SW 1271 (cell line): ENCODE measurements around the gene CTSD.

Source experiments
- DNase-seq, 2 experiments: peaks; one replicate each; lab custom pipeline; 2025; lab: John Stamatoyannopoulos, UW

CTSD gene

DNA sequence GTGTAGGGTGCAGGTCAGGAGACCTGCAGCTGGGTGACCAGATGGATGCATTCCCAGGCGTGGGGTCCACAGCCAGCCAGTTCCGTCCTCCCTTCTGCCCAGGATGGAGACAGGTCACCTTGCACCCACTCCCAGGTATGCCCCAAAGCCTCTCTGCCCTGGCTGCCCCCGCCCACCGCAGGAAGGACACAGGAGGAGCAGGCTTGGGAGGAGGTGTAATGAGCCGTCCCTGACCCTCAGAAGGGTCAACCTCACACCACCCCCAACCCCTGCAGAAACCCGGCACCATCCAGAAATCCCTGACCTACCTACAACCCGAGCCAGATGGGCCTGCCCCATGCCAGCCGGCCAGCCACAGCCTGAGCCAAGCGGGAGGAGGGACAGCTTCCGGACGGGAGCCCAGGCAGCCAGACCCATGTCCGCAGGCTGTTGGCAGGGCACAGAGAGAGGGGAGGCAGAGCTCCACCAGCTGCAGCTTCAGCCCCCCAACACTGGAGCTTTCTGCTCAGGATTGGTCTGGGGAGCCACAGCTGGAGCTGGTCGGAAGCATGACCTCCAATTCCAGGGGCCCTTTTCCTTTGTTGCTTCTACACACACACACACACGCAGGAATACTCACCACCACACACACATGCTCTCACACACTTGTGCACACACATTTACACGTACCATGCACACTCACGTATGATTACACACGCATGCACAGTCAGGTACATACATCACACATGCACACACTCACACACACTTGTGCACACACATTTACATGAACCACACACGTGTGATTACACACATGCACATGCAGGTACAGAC, 18.6 kb downstream of the CTSD start:
- DNase-seq, result no peak

DNA sequence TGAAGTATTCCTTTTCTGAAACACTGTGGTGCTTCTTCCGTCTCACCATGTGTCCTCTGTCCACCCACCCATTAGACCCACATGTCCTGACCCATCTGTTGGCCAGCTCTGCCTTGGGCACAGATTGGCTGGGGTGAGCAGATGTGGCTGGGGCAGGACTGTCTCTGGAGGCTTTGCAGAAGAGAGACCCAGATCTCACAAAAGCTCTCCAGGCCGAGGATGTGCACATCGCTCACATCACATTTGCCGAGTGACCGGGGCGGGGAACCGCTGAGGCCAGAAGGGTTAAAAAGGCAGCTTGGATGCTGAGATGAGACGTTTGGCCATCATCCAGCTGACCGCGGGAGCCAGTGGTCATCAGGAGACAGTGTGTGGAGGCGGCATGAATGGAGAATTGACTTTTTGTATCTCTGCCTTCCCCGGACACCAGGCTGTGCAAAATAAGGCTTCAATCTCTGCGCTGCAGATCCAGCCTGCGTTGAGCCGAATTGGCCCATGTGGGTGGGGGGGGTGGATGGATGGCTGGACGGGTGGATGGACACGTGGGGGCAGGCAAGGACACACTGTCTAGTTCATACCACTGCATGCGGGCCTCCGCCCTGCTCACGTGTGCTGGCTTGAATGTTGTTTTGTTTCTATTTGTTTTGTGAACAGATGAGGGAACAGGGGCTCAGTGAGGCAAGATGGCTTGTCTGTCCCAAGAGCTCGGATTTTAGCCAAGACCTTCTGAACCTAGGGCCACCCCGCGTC, 19.4 kb downstream of the CTSD start:
- DNase-seq, result no peak

DNA sequence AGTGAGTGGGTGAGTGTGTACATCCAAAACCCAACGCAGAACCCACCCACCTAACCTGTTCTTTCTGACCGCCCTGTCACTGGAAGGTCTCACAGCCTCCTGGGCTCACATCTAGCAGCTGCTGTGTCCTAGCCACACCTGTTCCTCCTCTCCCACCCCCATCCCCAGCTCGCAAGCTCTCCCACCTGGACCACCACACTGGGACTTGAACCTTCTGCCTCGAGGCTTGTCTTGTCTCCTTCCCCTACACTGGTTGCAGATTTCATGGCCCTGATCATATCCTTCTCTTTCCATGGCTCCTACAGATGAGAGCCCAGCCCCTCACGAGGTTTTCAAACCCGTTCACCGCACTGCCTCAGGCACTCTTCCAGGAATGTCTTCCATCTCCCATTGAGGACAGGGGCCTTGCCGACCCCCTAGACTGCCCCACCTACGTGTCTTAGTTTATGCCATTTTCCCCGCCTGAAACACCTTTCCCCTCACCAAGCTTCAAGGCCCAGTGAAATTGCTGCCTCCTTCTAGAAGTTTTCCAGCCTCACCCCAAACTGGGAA, 20.1 kb downstream of the CTSD start:
- DNase-seq, result no peak

DNA sequence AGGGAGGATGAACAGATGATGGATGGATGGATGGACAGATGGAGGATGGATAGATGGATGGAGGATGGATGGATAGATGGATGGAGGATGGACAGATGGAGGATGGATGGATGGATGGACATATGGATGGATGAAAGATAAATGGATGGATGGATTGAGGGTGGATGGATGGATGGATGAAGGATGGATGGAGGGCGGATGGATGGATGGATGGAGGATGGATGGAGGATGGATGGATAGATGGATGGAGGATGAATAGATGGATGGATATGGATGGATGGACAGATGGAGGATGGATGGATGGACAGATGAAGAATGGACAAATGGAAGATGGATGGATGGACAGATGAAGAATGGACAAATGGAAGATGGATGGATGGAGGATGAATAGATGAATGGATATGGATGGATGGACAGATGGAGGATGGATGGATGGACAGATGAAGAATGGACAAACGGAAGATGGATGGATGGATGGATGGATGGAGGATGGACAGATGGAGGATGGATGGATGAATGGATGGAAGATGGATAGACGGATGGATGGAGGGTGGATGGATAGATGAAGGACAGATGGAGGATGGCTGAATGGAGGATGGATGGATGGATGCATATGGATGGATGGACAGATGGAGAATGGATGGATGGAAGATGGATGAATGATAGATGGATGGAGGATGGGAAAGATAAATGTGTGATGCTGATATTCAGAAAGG, 20.7 kb downstream of the CTSD start:
- DNase-seq, result no peak

DNA sequence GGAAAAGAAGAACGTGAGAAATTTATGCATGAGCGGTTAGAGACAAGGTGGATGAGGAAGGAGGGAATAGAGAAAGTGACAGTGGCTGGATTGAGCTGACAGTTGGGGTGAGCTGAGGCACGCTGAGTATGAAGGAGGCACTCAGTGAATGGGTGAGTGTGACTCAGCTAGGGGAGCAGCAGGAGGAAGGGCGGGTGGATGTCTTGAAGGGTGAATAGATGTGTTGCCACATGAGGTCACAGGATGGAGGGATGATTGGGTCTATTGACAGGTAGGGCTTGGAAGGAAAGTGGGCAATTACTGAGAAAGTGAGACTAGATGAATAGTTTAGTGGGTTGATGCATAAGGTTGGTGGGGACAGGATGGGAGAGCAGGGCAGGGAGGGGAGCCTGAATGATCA, 21.4 kb downstream of the CTSD start:
- no peak for DNase-seq

DNA sequence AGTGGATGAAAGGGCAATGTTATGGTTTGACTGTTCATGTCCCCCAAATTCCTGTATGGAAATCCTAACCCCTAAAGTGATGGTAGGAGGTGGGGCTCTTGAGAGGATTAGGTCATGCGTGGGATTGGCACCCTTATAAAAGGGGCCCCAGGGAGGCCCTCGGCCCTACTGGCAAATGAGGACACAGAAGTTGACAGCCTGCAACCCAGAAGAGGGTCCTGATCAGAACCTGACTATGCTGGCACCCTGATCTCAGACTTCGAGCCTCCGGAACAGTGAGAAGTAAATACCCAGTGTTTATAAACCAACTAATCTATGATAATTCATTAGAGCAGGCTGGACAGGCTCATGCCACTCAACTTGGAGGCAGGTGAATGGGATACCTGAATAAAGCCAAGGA, 22.0 kb downstream of the CTSD start:
- no peak for DNase-seq

DNA sequence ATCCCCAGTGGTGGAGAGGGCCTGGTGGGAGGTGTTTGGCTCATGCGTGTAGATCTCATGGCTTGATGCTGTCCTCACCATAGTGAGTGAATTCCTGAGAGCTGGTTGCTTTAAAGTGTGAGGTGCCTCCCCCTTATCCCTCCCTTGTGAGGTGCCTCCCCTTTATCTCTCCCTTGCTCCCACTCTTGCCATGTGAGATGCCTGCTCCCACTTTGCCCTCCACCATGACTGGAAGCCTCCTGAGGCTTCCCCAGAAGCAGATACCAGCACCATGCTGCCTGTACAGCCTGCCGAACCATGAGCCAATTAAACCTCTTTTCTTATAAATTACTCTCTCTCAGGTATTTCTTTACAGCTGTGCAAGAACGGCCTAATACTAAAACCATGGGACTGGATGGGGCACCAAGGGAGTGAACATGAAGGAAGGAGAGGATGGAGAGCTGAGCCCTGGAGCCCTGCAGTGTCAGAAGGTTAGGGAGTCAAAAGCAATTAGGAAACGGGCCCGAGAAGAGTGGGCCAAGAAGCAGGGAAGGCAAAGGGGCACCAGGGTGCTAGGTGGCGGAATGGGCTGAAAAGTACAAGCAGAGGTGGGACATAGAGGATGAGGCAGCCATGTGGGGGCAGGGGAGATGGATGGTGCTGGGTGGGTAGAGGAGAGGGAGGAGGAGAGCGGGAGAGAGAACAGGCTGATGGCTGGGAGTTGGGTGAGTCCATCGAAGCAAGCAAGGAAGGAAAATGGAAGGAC, 22.8 kb downstream of the CTSD start:
- no peak for DNase-seq

DNA sequence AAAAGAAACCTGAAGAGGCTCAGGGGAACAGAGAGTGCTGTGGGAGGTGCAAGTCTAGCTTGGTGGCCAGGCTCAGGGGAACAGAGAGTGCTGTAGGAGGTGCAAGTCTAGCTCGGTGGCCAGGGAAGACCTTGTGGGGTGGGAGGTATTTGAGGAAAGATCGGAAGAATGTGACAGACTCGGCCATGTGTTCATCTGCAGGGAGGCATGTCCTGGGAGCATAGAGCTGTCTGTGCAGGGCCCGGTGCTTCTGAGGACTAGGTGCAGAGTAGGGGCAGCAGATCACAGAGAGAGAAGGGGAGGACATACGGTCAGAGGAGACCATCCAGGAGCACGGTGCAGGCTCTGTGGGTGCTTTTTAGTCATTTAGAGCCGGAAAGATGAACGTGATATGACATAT, 24.2 kb downstream of the CTSD start:
- DNase-seq, result no peak

DNA sequence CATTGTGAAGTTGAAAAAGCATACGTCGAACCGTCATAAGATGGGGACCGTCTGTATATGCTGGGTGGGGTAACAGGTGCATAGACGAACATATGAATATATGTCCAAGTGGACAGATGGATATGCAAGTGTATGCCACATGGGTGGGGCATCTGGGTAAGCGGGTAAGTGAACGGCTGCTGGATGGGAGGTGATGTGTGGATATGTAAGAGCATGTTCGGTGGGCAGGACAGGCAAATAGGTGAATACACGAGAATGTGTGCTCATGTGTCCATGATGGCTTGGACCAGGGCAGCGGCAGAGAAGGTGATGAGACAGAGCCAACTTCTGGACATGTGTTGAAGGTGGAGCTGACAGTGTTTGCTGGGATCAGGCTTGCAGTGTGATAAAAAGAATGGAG, 25.3 kb downstream of the CTSD start:
- no peak for DNase-seq

DNA sequence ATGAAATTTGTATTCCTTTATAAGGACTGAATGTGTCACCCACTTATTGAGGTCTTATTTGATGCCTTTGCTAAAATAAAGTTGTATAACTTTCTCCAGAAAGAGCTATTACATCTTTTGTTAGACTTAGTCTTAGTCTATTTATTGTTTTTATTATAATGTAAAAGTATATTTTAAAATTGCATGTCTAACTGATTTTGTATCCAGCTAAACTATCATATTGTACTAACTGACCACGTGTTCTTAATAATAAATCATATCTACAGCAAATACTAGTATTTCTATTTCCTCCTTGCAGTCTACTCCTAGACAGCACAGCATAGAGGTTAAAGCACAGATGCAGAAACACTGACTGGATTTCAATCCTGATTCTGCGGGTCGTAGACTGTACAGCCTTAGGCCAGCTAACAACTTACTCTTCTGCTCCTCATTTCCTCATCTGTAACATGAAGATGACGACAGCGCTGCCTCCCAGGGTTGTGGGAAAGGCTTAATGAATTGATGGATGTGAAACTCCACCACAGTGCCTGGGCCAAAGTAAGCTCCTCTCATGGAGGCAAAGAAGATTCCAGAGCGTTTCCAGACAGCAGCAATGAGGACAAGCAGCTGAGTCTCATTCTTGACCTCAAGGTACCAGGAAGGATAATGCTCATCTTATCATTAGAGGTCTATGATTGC, 26.5 kb downstream of the CTSD start:
- no peak for DNase-seq

DNA sequence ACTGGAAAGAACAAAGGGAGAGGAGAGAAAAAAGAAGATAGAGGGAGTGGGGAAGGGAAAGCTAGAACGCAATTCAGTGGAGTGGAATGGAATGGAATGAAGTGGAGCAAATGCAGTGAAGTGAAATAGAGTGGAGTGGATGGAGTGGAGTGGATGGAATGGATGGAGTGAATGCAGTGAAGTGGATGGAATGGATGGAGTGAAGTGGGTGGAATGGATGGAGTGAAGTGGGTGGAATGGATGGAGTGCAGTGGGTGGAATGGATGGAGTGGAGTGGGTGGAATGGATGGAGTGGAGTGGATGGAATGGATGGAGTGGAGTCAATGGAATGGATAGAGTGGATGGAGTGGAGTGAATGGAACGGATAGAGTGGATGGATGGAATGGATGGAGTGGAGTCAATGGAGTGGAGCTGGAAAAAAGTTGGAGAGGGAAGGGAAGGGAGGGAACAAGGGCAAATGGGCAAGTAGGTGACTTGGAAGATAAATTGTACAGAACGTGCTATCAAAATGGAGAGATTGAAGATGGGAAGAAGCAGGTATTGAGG, 27.2 kb downstream of the CTSD start:
- DNase-seq, result no peak

DNA sequence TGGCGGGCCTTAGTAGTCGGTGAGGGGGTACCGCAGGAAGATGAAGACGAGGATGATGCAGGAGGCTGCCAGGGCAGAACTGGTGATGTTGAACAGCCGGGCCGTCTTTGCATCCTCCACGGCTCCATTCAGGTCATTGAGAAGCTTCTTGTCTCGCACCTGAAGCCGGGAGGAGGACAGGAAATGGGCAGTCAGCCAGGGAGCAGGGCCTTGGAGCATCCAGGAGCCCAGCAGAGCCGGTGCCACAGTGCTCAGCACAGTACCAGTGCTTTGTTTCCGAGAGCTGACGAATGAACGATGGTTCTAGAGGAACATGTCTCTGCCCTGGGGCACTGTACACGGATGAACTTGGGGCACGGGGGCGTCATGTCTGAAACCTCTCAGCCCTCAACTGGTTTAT, 28.5 kb downstream of the CTSD start:
- no peak for DNase-seq

DNA sequence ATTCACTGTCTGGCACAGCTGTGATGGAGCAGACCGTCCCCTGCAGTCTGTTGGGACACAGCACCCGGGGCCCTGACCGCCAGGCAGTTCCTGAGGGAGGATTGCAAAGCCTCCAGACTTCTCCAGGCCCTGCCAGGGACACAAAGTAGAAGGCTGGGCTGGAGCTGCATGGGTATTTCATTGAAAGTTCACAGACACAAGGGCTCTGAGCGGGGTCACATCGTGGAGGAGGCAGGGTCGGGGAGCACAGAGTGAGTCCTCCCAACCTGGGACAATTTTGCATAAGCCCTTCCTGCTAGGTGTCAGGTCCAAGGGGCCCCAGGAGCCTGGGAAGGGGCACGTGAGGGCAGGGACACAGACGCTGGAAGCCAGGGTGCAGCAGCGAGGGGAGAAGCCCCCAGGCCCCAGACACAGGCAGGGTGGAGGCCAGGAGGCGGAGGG, 29.1 kb downstream of the CTSD start:
- no peak for DNase-seq

DNA sequence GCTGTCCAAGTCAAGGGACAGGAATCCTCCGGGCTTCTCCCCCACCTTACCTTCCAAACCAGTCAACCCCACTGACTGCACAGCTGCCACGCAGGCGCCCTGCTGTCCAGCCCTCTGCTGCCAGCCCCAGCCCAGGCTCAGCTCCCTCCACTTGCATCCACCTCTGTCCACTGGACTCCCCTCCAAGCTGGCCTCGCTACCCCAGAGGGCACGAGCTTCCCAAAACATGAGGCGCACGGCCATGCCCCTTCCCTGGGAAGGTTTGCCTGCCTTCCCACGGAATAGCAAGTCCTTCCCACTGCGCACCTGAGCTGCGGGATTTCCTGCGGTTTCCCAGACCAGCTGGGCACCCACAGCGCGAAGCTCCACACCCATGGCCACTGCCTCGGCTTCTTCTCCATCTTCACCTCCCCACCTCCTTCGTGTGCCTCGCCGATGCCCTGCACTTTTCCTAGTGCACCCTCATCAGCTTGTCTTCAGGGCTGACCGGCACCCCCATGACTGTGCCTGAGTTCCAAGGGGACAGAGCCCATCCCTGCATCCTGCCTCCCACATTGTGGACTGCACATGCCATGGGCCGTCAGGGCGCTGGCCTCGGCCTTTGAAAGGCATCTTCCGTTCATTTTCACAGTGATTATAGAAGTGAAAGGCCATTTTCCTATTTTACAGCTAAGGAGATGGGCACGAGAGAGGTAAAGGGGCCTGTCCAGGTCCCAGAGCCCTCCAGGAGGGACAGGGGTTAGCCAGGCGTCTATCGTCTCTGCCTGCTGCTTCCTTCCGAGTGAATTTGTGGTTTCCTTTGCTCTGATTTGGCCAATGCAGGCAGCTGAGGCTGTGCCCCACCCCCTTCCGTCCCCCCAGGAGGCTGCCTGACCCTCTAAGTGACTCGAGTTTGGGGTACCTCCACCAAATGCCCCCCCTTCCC, 29.7 kb downstream of the CTSD start:
- no peak for DNase-seq

DNA sequence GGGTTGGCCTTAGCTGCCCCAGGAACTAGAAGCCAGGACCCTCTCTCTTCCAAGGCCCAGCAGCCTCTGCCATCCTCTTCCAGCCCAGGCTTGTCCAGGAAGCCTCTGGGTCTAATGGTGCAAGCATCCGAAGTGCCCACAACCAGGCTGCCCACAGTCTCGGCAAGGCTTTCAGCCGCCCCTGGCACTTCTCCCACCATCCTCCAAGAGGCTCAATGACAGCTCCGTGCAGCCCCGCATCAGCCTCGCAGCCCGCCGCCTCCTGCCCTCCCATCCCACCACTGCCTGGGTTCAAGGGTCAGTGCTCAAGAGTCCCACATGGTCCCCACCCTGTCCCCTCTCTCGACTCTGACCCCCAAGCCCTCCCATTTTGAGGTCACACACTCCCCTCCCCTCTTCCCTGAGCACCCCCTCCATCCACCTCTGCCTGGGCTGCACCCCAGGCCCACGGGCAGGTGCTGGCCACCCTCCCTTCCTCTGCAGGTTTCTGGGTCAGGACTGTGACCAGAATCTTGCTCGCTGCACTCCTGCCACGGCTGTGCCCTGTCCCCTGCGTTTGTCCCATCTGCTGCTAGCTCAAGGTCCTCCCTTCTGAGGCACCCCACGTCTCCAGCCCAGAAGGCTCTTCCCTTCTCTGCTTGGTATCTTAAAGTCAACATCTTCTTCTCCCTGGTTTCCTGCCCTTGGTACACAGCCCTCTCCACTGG, 30.6 kb downstream of the CTSD start:
- no peak for DNase-seq

DNA sequence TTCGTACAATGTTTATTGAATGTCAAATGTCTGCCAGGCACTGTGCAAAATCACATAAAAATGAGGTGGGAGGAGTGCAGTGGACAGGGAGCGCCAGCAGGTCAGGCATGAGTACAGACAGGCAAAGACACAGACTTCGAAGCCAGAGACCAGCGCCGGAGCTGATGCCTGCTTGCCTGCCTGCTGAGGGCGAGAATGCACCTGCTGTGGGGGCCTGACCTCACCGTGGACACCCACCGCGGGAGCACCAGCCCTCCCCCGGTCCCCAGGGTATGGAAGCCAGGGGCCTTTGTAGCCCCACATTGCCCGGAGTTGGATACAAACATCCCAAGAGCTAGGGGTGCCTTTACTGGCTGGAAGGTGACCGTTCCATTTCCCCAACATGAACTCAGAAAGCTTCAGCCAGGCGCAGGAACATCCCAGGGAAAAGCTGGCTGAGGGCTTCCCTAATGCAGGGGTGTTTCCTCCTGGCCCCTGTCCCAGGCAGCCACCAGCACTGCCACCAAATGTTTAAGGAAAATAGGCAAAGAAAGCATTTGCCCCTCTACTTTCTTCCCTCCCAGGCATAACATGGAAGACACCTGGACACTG, 31.2 kb downstream of the CTSD start:
- DNase-seq, result no peak

DNA sequence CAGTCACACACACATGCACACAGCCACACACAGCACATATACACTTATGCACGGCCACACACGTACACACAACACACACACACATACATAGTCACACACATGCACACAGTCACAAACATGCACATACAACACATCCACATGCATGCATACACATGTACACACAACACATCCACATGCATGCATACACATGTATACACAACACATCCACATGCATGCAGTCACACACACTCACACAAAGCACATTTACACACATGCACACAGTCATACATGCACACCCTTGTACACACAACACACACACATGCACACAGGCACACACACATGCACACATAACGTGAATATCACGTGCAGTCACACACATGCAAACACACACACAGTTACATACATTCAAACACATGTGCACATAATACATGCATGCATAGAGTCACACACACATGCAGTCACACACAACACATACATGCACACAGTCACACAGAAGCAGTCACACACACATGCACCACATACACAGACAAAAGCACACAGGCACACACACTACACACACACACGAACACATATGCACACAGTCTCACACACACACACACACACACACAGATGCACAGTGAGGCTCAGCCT, 32.2 kb downstream of the CTSD start:
- DNase-seq, result no peak

DNA sequence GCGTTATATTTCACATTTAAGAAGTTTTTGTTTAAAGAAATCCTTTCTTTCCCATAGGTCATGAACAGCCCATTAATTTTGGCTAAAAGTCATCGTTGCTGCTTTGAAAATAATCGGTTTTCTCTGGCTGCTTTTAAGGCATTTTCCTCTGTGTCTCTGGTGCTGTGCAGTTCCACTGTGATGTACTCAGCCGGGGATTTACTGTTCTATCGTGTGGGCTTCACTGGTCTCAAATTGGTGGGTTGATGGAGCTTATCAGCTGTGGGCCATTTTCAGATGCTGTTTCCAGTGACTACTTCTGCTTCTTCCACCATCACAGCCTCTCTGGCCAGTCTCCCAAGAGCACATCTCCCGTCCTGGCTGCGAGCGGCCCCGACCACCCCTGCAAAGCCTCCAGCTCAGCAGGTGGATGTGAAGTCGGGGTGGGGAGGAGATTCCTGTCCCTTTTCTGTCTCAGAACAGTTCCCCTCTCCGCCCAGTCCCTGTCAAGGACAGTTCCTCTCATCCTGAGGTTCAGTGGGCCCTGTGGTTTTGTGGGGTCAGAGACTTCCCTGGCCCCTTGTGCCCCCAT, 33.6 kb downstream of the CTSD start:
- DNase-seq, result no peak
